Measurements from ENCODE around the gene ATL1.
A peak's percentile ranks its signal among the peaks of the same experiment; 100 is the strongest.

ATL1 gene

GRCh38 chr14:50666772-50667683 is 107.1 kb downstream of the ATL1 start:
- peaks cover 12% of the 10 kb centered on the region for H3K4me1 ChIP-seq (ENCODE audit: low read depth, poor library complexity, severe bottlenecking)
- H3K79me2 ChIP-seq (ENCODE audit: insufficient read depth, low read depth), result peaks cover 21% of the 10 kb centered on the region; the same call in 1 of the 2 replicates
- no peaks in the 10 kb centered on the region for H3K36me3 ChIP-seq (ENCODE audit: insufficient read depth)
- H3K4me3 ChIP-seq (IDR thresholded peaks at IDR 0.05; ENCODE audit: insufficient read depth, low read depth, low read length), result no peak overlapping the region
- no peaks in the 10 kb centered on the region for H3K27me3 ChIP-seq (ENCODE audit: insufficient read depth, low read depth)
- TF ChIP-seq CTCF (conservative IDR thresholded peaks at IDR 0.05; ENCODE audit: low read depth, low read length), result no peak
- H4K20me1 ChIP-seq (ENCODE audit: insufficient read depth), result no peaks in the 10 kb centered on the region
- peak overlapping the region; percentile 71; the same call in 1 of the 2 replicates for H3K27ac ChIP-seq
- peak overlapping the region; percentile 90 for H3K4me2 ChIP-seq
- H3K9ac ChIP-seq, result peak overlapping the region; percentile 86; the same call in 1 of the 2 replicates
- H2AFZ ChIP-seq (ENCODE audit: low read depth), result peak overlapping the region; percentile 66

- H3K27me3 ChIP-seq (ENCODE audit: insufficient read depth, low read depth), result no peaks in the 10 kb centered on the region
- H2AFZ ChIP-seq (ENCODE audit: low read depth), result peak overlapping the region; percentile 66
- no peak overlapping the region for H3K4me3 ChIP-seq (IDR thresholded peaks at IDR 0.05; ENCODE audit: insufficient read depth, low read depth, low read length)
- no peak for TF ChIP-seq CTCF (conservative IDR thresholded peaks at IDR 0.05; ENCODE audit: low read depth, low read length)
- peaks cover 21% of the 10 kb centered on the region; the same call in 1 of the 2 replicates for H3K79me2 ChIP-seq (ENCODE audit: insufficient read depth, low read depth)
- H3K9ac ChIP-seq, result peak overlapping the region; percentile 86; the same call in 1 of the 2 replicates
- no peaks in the 10 kb centered on the region for H4K20me1 ChIP-seq (ENCODE audit: insufficient read depth)
- peak overlapping the region; percentile 71; the same call in 1 of the 2 replicates for H3K27ac ChIP-seq
- H3K36me3 ChIP-seq (ENCODE audit: insufficient read depth), result no peaks in the 10 kb centered on the region
- H3K4me1 ChIP-seq (ENCODE audit: low read depth, poor library complexity, severe bottlenecking), result peaks cover 12% of the 10 kb centered on the region
- peak overlapping the region; percentile 90 for H3K4me2 ChIP-seq
Measured at GRCh38 chr14:50667684-50667995, 107.7 kb downstream of the ATL1 start.

DNA sequence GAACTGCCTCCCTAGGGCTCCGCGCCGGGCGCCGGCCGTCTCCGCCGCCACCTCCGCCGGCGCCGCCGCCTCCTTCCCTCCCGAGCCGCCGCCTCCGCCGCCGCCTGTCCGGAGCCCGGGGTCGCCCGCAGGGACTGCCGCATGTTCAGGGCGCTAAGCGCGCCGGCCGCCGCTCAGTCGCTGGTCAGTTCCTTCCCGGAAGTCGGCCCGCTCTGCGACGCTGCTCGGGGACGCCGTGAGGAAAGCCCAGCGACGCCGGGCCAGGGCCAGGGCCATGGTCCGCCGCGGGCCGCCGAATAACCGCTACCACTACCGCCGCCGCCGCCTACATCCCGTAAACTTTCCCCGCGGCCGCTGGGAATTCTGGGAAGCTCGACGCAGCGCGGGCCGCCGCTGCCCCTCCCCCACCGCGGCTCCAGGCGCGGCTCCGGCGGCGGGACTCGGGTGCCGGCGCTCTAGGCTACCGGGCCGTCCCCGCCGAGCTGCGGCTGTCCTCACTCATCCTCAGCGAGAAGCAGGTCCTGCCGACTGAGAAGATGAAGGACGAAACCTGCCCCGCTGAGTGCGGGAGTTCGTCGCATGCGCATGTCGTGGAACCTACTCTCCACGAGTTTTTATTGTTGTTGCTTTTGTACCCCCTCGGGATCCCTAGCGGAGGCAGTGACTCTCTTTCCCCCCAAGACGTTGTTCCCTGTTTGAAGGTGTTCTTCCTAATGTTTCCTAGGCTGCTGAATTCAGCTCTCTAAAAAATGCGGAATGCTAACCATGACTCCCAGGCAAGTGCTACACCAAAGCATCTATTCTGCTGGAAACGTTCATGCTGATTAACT is 108.3 kb downstream of the ATL1 start, which contains the start of gene SAV1:
Gene SAV1, minus strand, starts transcription at position 311 of the 830 bp plus-strand sequence. CDS start 339 bp downstream, outside the sequence.
- Histone ChIP-seq H3K27ac (peak within 1 kb of the TSS; percentile 71), H3K4me2 (peak within 1 kb of the TSS; percentile 90), H3K79me2 (ENCODE audit: insufficient read depth, low read depth) (peaks cover 21% of the 10 kb centered on the region; the same call in 1 of the 2 replicates), H3K4me3 (IDR thresholded peaks at IDR 0.05; ENCODE audit: insufficient read depth, low read depth, low read length) (no peak within 1 kb of the TSS), H3K36me3 (ENCODE audit: insufficient read depth) (no peaks in the 10 kb centered on the region), H3K27me3 (ENCODE audit: insufficient read depth, low read depth) (no peaks in the 10 kb centered on the region), H3K4me1 (ENCODE audit: low read depth, poor library complexity, severe bottlenecking) (peaks cover 12% of the 10 kb centered on the region), H2AFZ (ENCODE audit: low read depth) (peak within 1 kb of the TSS; percentile 66), H4K20me1 (ENCODE audit: insufficient read depth) (no peaks in the 10 kb centered on the region), H3K9ac (peak within 1 kb of the TSS; percentile 86)
- no peak for TF ChIP-seq CTCF (conservative IDR thresholded peaks at IDR 0.05; ENCODE audit: low read depth, low read length)

GRCh38 chr14:50668826-50669143 is 108.8 kb downstream of the ATL1 start:
- H3K4me1 ChIP-seq (ENCODE audit: low read depth, poor library complexity, severe bottlenecking), result peaks cover 12% of the 10 kb centered on the region
- TF ChIP-seq CTCF (conservative IDR thresholded peaks at IDR 0.05; ENCODE audit: low read depth, low read length), result no peak
- H3K27me3 ChIP-seq (ENCODE audit: insufficient read depth, low read depth), result no peaks in the 10 kb centered on the region
- no peak overlapping the region for H3K27ac ChIP-seq
- H3K36me3 ChIP-seq (ENCODE audit: insufficient read depth), result no peaks in the 10 kb centered on the region
- H3K4me3 ChIP-seq (IDR thresholded peaks at IDR 0.05; ENCODE audit: insufficient read depth, low read depth, low read length), result no peak overlapping the region
- peaks cover 21% of the 10 kb centered on the region; the same call in 1 of the 2 replicates for H3K79me2 ChIP-seq (ENCODE audit: insufficient read depth, low read depth)
- no peak overlapping the region; the same call in 1 of the 2 replicates for H3K9ac ChIP-seq
- peak overlapping the region; percentile 7 for H3K4me2 ChIP-seq
- no peaks in the 10 kb centered on the region for H4K20me1 ChIP-seq (ENCODE audit: insufficient read depth)
- peak overlapping the region; percentile 63 for H2AFZ ChIP-seq (ENCODE audit: low read depth)
